ENCODE data around the gene QSOX2. TPM values are rescaled to one million over a fixed set of nuclear protein-coding genes. Genes with fewer than 3 reads are reported as not detected.

QSOX2 gene
- total and polyA plus RNA-seq, 2 experiments from 2014 or later = 9.2 to 29.2 TPM

GRCh38 chr9:136279471-136279870 lies 33.9 kb upstream of the QSOX2 start:
- no peaks in the 10 kb centered on the region for H3K27me3 ChIP-seq (ENCODE audit: insufficient read depth)
- no peak overlapping the region for H3K4me2 ChIP-seq
- DNase-seq (ENCODE audit: low spot score) (no peak), ATAC-seq (no peak)
- TF ChIP-seq ZNF462 (CRISPR knock-in tag; IDR thresholded peaks at IDR 0.05) (no peak), STAT1 (IDR thresholded peaks at IDR 0.05; ENCODE audit: unreplicated experiment) (no peak), EZH2phosphoT487 (IDR thresholded peaks at IDR 0.05; ENCODE audit: unreplicated experiment) (no peak), ETS1 (IDR thresholded peaks at IDR 0.05) (no peak), REST (IDR thresholded peaks at IDR 0.05; ENCODE audit: unreplicated experiment) (no peak), CREB1 (CRISPR knock-in tag; IDR thresholded peaks at IDR 0.05; ENCODE audit: low read depth) (no peak)
- H3K9me2 ChIP-seq (ENCODE audit: insufficient read depth) = no peaks in the 10 kb centered on the region
- H3K27ac ChIP-seq (ENCODE audit: low read depth) = no peak overlapping the region
- H3K36me3 ChIP-seq (ENCODE audit: insufficient read depth) = no peaks in the 10 kb centered on the region
- peaks cover 3% of the 10 kb centered on the region; the same call in 1 of the 3 replicates for H3K9me3 Mint-ChIP-seq
- H3K36me3 Mint-ChIP-seq (ENCODE audit: low read depth) = no peaks in the 10 kb centered on the region
- H3K27me3 Mint-ChIP-seq (ENCODE audit: insufficient read depth, low read depth, poor library complexity) = peaks cover 10% of the 10 kb centered on the region
- no peak overlapping the region for H3K27ac Mint-ChIP-seq
- no peaks in the 10 kb centered on the region for H3K79me2 ChIP-seq (replicated peaks; ENCODE audit: insufficient read depth)
- no peaks in the 10 kb centered on the region for H4K20me1 ChIP-seq (replicated peaks; ENCODE audit: insufficient read depth)
- H2AFZ ChIP-seq = no peak overlapping the region
- H3K4me3 ChIP-seq = no peak overlapping the region
- peaks cover 4% of the 10 kb centered on the region; the same call in 1 of the 3 replicates for H3K4me1 Mint-ChIP-seq
- no peak overlapping the region for H3K4me3 Mint-ChIP-seq
- no peaks in the 10 kb centered on the region for H3F3A ChIP-seq (replicated peaks; ENCODE audit: low read depth)
- H3K4me1 ChIP-seq (ENCODE audit: insufficient read depth) = no peaks in the 10 kb centered on the region
